Peyer's patch (tissue), 4 donors: Measurements from ENCODE around the gene METTL16.
A peak's percentile ranks its signal among the peaks of the same experiment; 100 is the strongest.

Source experiments
- POLR2A ChIP-seq, 2 donors: fragments of 450-650 bp; IDR thresholded peaks; one replicate each; pipeline ENCODE4 v1.5.1; 2017; ENCODE audit warnings: antibody characterized with exemption in 2 of 2, mild to moderate bottlenecking in 2 of 2, moderate library complexity in 2 of 2
- TF ChIP-seq, protein P1 (sequence below), 6 experiments: fragments of 450-650 bp in 4 of 6; fragments of 200-600 bp in 2 of 6; sonication (generic) in 1 of 6; IDR thresholded peaks; one replicate each; pipeline ENCODE4 v1.5.1; 2017 to 2019; ENCODE audit warnings: antibody characterized with exemption in 6 of 6, mild to moderate bottlenecking in 3 of 6, moderate library complexity in 1 of 6

DNA sequence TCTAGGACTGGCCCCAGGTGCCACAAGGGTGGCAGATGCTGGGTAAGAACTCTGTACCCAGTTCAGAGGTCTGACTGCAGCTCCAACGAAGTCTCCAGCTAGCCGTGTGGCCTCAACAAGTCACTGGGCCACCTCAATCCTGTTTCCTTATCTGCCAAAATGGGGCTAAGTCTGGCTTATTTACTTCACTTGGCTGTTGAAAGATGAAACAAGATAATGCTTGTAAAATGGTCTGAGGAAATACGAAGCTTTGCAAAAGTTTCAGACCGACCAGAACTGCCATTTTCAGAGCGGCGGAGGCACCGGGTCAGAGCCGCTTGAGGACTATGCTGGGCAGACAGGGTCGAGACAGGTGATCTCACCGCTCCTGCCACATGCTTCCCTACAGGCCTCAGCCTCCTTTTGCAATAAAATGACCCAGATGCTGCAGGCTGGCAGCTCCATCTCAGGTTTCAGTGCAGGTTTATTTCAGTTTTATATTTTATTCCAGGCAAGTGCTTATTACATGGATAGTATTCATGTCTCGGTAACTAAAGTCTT lies 128.0 kb downstream of the METTL16 start:
- TF ChIP-seq, protein P1, sequence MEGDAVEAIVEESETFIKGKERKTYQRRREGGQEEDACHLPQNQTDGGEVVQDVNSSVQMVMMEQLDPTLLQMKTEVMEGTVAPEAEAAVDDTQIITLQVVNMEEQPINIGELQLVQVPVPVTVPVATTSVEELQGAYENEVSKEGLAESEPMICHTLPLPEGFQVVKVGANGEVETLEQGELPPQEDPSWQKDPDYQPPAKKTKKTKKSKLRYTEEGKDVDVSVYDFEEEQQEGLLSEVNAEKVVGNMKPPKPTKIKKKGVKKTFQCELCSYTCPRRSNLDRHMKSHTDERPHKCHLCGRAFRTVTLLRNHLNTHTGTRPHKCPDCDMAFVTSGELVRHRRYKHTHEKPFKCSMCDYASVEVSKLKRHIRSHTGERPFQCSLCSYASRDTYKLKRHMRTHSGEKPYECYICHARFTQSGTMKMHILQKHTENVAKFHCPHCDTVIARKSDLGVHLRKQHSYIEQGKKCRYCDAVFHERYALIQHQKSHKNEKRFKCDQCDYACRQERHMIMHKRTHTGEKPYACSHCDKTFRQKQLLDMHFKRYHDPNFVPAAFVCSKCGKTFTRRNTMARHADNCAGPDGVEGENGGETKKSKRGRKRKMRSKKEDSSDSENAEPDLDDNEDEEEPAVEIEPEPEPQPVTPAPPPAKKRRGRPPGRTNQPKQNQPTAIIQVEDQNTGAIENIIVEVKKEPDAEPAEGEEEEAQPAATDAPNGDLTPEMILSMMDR (IDR thresholded peaks at IDR 0.05) = no peak
- TF ChIP-seq POLR2A (IDR thresholded peaks at IDR 0.05) = peak in 1 of 2 donors; percentile 45
